ENCODE measurements around the gene UBA3. TPM values are rescaled to one million over a fixed set of nuclear protein-coding genes. Genes with fewer than 3 reads are reported as not detected.
A peak's percentile ranks its signal among the peaks of the same experiment; 100 is the strongest.

The UBA3 gene
- total and polyA plus RNA-seq, 2 of the 13 experiments (the other 11 are each of a cell fraction or from before 2014, with no cell fraction given) = 40.7 to 49.0 TPM

GRCh38 chr3:69013253-69014021 lies 66.7 kb downstream of the UBA3 start, which contains the start of gene EOGT (continued):
- TF ChIP-seq ZNF318 (CRISPR knock-in tag; IDR thresholded peaks at IDR 0.05) = no peak
- TF ChIP-seq ZNF563 (CRISPR knock-in tag; IDR thresholded peaks at IDR 0.05) = peak; percentile 91
- TF ChIP-seq ZBTB21 (CRISPR knock-in tag; IDR thresholded peaks at IDR 0.05) = no peak
- no peak for TF ChIP-seq ZC3H4 (CRISPR knock-in tag; IDR thresholded peaks at IDR 0.05; ENCODE audit: borderline replicate concordance)
- TF ChIP-seq ATF7-NPFF (CRISPR knock-in tag; IDR thresholded peaks at IDR 0.05; ENCODE audit: low read depth) = peak; percentile 93
- TF ChIP-seq PBX2 (CRISPR knock-in tag; IDR thresholded peaks at IDR 0.05) = no peak
- TF ChIP-seq EHMT2 (IDR thresholded peaks at IDR 0.05; ENCODE audit: borderline replicate concordance, low read depth, low read length) = no peak
- no peak; the same call in 1 of the 2 replicates for TF ChIP-seq ZFP37 (CRISPR knock-in tag; IDR thresholded peaks at IDR 0.05; ENCODE audit: borderline replicate concordance)
- TF ChIP-seq AGO2 (optimal IDR thresholded peaks at IDR 0.05; ENCODE audit: low read depth, low read length) = peak; percentile 83
- no peak for TF ChIP-seq ZNF484 (CRISPR knock-in tag; IDR thresholded peaks at IDR 0.05; ENCODE audit: borderline replicate concordance, low read depth)
- peak; percentile 72 for TF ChIP-seq ZNF639 (CRISPR knock-in tag; conservative IDR thresholded peaks at IDR 0.05)
- peak; percentile 86 for TF ChIP-seq KLF6 (CRISPR knock-in tag; IDR thresholded peaks at IDR 0.05)
- no peak; the same call in 1 of the 2 replicates for TF ChIP-seq MEIS1 (CRISPR knock-in tag; IDR thresholded peaks at IDR 0.05; ENCODE audit: borderline replicate concordance)
- TF ChIP-seq ZNF280D (CRISPR knock-in tag; IDR thresholded peaks at IDR 0.05) = no peak
- TF ChIP-seq SRSF1 (optimal IDR thresholded peaks at IDR 0.05; ENCODE audit: low read depth, low read length) = peak; percentile 63
